Smooth muscle cell of trachea (primary cell): ENCODE measurements around the gene RABIF. TPM values are rescaled to one million over a fixed set of nuclear protein-coding genes. Genes with fewer than 3 reads are reported as not detected.

Source experiments
- total RNA-seq: library from RNA; depleted of rRNA; stranded (reverse); fragments of >200 nt; gene quantifications from 2 replicates; pipeline ENCODE4 v1.2.1, GENCODE V29; 2014

Gene RABIF
- total RNA-seq = 3.5 and 4.2 TPM in 2 replicates

GRCh38 chr1:202888531-202889360, at the start of gene RABIF:
RABIF (minus strand) TSS chr1:202889149; CDS start chr1:202889098, 51 bp downstream.

GRCh38 chr1:202926581-202927491, 37.9 kb upstream of the RABIF start, which contains the start of gene KLHL12:
KLHL12 (minus strand) TSS chr1:202927234; CDS start chr1:202925162, 2,072 bp downstream.

Other genes starting within 250 kb of the RABIF start
- gene SYT2, start 178.7 kb downstream of the RABIF start, total RNA-seq = under 0.01 TPM in 1 of 2 replicates, not detected in the other
- 90.3 and 91.0 TPM in 2 replicates for gene KDM5B, start 80.7 kb downstream of the RABIF start, total RNA-seq
- 1.3 TPM in 1 of 2 replicates, not detected in the other for gene PCAT6, start 78.2 kb downstream of the RABIF start, total RNA-seq
- 45.1 and 47.0 TPM in 2 replicates for gene KLHL12, start 38.1 kb upstream of the RABIF start, total RNA-seq
- 71.6 and 101 TPM in 2 replicates for gene ADIPOR1, start 69.2 kb upstream of the RABIF start, total RNA-seq
- 34.3 and 50.9 TPM in 2 replicates for gene CYB5R1, start 78.1 kb upstream of the RABIF start, total RNA-seq
- gene TMEM183A, start 118.2 kb upstream of the RABIF start, total RNA-seq = 110 and 120 TPM in 2 replicates
- gene PPFIA4, start 137.3 kb upstream of the RABIF start, total RNA-seq = 5.5 and 20.0 TPM in 2 replicates
- not detected in 2 replicates for gene MYOG, start 196.9 kb upstream of the RABIF start, total RNA-seq
- 2.0 and 16.0 TPM in 2 replicates for gene ADORA1, start 238.6 kb upstream of the RABIF start, total RNA-seq